Epidermal melanocyte (primary cell): ENCODE results near the gene PIK3R1.

Experiments used
- DNase-seq: peaks from one replicate; pipeline ENCODE4 v3.0.0; 2011; ENCODE audit warnings: low spot score; ENCODE audit not compliant: insufficient read length

PIK3R1 gene

GRCh38 chr5:68269820-68270219 lies 54.3 kb downstream of the PIK3R1 start:
- no peak for DNase-seq

GRCh38 chr5:68270399-68270975 lies 54.9 kb downstream of the PIK3R1 start:
- DNase-seq, result no peak

DNA sequence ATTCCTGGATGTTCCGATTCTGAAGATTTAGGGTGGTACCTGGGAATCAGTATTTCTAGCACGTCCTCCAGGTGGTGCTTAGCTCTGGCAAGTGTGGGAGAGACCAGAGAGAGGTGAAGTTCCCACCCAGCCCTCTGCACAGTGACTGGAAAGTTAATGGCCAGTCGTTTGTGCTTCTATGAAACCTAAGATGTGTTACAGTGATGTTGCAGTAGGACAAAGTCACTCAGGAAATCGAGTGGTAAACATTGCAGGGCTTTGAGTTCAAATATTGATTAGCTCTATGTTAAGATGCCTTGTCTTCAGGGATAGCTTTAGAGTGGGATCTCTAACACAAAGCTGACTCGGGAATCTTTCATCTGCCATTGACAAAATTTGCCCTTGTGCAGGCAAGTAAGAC lies 55.6 kb downstream of the PIK3R1 start:
- no peak for DNase-seq

GRCh38 chr5:68272289-68272688 lies 56.7 kb downstream of the PIK3R1 start:
- DNase-seq, result no peak

DNA sequence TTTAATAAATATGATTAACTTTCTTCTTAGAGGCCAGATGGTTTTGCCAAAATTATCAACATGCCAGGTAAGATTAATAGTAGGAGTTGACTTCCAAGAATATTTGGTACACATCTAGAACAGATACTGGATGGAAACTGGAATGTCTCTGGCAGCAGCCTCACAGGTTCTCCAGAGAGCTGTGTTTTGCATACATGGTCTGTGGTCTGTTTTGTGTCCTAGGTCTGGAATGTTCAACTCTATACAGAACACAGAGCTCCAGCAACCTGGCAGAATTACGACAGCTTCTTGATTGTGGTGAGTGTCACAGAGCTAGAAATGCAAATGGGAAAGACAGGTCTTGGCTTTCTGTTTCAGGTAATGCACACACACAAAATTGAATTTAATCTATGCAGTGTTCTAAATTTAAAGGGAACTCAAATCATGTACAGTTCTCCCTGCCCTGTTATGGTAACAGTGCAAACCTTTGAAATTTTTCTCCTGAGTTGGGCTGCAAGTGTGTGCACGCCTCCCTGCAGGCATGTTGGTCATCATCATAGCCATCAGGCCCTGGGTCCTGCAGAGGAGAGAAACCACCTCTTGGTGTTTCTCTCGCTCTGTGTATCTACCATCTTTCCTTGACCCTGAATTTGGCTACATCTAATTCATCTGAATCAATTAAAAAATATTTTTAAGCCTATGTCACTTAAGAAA lies 58.3 kb downstream of the PIK3R1 start:
- DNase-seq, result no peak

DNA sequence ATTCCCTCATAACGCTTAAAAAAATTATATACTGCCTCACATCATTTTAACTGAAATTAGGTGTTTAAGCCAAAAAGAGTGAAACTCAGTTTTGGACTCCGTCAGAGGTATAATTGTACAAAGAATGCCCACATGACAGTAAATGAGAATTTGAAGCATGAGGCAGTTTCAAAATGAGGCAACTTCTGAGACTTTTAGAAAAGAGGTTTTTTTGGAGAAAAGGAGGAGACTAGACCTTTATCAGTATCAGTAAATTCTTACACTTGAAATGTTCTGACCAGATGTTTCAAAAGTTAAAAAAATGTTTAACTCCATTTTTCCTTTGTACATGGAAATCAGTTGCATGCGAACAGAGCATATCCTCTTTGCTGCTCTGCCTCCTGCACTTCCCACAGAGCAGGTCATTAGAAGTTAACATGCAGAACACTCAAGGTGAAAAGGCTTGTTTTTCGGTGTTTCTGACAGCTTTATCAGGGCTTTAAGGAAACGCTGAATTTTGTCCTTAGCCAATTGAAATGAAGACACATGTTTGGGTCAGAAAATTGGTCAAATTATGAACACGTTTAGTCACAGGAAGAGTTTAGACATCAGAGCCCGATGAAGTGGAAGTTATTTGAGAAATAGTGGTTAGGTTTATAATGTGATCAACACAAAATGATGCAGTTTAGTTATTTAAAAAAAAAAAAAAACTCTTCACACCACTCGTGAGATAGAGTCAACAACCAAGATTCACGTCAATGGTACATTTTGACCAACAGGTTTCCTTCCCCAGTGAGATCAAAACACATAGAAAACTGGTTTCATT lies 59.5 kb downstream of the PIK3R1 start:
- DNase-seq, result no peak

- no peak for DNase-seq
Observed at GRCh38 chr5:68276740-68277139, 61.2 kb downstream of the PIK3R1 start.

GRCh38 chr5:68277431-68277830 lies 61.9 kb downstream of the PIK3R1 start:
- no peak for DNase-seq

DNA sequence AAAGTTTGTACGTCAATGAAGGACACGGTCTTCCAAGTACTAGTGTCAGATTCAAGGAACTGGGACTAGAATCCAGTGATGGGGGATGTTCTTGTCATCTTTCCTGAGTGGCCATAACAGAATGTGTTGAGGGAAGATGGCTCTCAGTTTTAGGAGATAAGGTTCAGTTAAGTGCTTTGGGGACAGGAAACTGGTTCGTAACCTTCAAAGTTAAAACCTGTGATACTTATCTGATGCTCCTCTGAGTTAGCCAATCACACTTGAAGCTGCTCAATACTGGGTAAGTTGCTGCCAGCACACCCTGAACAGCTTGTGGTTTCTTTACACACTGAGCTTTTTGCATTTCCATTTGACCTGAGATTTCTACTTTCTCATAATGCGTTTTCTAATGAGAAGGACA lies 64.4 kb downstream of the PIK3R1 start:
- DNase-seq, result no peak

- no peak for DNase-seq
Observed at GRCh38 chr5:68282001-68282400, 66.4 kb downstream of the PIK3R1 start.

DNA sequence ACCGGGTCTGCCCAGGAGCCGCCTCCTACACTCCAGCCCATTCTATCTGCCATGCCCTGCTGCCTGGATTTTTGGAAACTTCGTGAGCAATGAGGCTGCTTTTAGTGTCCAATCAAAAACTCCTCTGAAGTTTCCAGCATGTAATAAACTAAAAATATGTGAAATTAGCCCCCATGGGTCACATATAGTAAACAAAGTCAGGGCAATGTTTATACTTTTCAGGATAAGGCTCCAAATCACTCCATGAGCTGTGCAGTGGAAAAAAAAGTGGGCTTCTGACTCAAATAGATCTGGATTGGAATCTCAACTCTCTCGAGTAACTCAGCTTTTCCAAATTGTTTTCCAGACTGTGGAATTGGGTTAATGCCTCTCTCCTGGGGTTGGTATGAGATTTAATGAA lies 68.2 kb downstream of the PIK3R1 start:
- no peak for DNase-seq

DNA sequence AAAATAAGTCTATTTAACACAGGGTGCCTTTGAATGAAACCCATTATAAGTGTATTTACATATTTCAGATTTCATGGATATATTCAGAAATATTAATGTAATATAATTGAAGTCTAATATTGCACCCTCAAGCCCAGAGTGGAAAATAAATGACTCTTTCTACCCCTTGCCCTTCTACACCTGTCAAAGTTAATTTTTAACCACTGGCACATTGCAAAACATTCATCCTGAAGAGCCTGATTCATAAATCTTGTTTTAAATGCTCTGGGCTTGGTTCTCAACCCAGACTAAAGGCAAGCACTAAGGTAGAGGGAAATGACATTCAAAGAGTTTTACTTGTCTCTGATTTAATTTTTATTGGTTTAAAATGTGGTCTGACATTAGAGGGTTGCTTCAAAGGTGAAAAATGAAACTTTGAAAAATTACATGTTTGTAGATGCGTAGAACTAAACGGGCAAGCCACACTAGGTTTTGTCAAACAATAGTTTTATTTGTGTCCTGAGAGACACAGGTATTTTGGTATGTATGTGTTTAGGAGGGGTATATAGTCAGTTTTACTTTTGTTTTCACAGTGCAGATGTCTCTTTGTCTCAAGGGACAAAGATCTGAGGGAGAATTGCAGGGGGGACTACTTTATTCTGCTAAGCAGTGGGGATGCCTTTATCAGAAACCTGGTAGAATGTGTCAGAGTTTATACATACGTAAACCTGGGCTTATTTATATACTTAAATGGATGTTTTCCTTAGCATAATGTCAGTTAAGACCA lies 69.7 kb downstream of the PIK3R1 start:
- no peak for DNase-seq

DNA sequence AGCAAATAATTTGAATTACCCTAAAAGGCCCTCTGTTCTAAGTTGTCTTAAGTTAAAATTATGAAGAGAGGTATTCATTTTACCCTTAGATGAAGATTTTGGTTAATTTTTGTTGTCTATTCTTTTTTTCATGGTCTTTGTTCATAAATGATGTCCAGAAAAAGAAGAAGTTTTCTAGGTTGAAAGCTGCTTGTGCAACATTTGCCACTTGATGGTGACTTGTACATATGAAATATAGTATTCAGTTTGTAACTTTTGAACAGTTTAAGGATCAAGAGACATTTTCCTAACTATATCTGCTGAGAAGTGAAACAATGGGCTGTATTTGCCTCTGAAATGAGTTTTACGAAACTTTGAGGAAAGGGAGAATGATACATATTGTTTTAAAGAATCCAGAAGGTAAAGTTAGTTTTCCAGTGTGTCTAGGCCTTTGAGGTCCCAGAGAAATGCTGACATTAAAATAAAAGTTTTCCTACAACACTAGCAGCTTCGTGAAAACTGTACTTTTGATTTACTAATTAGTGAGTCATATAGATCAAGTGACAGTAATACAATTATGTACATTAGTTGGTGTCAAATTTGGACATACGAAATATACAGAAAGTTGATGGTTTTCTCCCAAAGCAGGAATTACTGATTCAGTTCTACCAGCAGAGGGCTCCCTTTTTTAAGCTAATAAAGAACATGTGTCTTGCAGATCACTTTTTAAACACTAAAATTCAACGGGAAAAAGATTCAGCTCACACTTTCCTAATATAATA lies 70.5 kb downstream of the PIK3R1 start:
- DNase-seq, result peak; percentile 37

DNA sequence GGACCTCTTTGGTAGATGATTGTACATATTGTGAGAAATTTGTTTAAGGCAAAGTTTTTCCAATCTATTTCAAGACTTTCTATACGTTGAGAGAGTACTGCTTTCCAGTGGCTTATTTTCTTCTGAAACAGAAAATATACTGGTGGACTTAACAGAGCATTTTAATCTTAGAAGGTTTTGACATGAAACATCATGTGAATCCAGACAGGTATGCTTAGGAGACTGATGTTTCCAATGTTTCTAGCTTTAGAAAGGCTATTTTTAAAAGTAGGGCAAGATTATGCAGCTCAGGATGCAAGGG lies 71.0 kb downstream of the PIK3R1 start:
- DNase-seq, result no peak

DNA sequence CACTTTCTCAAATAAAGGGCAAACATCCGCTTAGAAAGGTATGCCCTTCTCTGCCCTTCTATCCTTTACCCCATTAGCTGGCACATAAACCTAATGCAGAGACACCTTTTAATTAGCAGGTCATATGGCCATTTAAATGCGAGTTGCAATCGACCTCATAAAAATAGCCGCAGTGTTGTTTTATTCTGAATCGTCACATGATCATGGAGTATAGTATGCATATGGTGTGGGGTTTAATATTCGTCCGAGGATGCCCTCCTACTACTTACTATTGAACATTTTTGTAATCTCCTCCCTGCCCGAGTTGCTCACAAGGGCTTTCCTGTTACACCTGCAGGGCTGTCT lies 72.0 kb downstream of the PIK3R1 start:
- DNase-seq, result no peak

DNA sequence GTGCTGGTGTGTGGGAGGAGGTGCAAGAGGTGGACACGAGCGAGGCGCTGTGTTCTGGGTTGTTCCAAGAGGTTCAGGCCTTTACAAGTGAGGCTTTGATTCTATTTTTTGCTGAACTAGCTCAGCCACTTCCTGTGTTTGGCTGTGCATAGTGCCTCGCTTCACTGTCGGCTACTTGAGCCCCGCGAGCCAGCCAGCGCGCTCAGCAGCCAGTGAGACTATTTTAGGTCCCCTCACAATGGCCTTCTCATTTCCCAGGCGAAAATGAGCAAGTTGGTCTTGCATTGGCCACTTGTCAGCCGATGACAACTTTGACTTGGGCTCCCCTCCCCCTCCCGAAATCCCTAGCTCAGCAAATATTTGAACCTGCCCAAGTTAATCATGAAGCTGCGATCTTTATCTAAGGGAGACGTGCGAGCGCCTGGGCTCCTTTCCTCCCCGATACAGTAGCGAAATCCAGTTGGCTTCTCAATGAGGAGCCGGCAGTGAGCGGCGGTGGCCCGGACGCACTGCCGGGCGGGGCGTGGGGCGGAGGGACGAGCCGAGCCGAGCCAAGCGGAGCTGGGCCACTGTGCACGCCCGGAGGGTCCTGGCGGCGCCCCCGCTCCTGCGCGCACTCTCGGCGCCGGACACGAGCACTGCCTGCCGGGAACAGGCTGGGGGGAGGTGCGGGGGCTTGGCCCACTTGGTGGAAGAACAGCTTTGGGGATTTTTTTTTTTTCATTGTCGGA lies 72.6 kb downstream of the PIK3R1 start:
- DNase-seq, result peak; percentile 23

- no peak for DNase-seq
Observed at GRCh38 chr5:68288707-68289134, 73.2 kb downstream of the PIK3R1 start.

DNA sequence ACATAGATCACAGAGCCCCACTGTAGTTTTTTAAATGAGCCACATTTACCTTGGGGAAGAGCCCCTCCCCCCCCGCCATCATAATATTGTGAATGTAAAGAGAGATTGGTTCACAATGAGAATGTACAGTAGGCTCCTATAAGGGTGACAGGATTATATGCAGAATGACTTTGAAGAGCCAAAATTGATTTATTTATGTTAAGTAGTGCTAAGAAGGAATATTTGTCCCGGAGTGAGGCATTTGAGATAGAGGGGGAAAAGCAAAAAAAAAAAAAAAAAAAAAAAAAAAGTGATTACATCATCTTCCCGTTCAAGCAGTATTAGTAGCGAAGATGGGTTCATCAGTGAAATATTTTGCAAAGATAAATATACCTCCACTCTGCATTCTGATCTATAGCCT lies 73.9 kb downstream of the PIK3R1 start:
- no peak for DNase-seq

GRCh38 chr5:68290260-68290674 lies 74.7 kb downstream of the PIK3R1 start:
- no peak for DNase-seq

- DNase-seq, result no peak
Observed at GRCh38 chr5:68290847-68291246, 75.3 kb downstream of the PIK3R1 start.

- DNase-seq, result no peak
Observed at GRCh38 chr5:68292316-68292715, 76.8 kb downstream of the PIK3R1 start.
